Activated CD8-positive, alpha-beta memory T cell treated with anti-CD3 and anti-CD28 coated beads for 24 hours (primary cell): ENCODE measurements around the gene GPR62.

Experiments
- DNase-seq: peaks from one replicate; pipeline ENCODE4 v3.0.0-alpha.2; 2020

Gene GPR62

GRCh38 chr3:51938780-51939425 lies 16.3 kb upstream of the GPR62 start:
- peak; percentile 44 for DNase-seq

GRCh38 chr3:51940648-51941462 lies 14.3 kb upstream of the GPR62 start:
- DNase-seq = peak; percentile 61

GRCh38 chr3:51941463-51941797 lies 13.8 kb upstream of the GPR62 start:
- no peak for DNase-seq

GRCh38 chr3:51941798-51942602 lies 13.2 kb upstream of the GPR62 start, which contains the start of the genes PARP3 and RRP9:
TSS of gene PARP3 (plus strand) at chr3:51942363. CDS start at chr3:51943356, 993 bp downstream.
TSS of gene RRP9 (minus strand) at chr3:51941904. CDS start at chr3:51941867, 37 bp downstream.
- peak; percentile 99 for DNase-seq

- peak; percentile 83 for DNase-seq
Observed at GRCh38 chr3:51942603-51943450, 12.4 kb upstream of the GPR62 start.

GRCh38 chr3:51943451-51944391 lies 11.5 kb upstream of the GPR62 start:
- DNase-seq = no peak

GRCh38 chr3:51944451-51945021 lies 10.6 kb upstream of the GPR62 start:
- no peak for DNase-seq

- no peak for DNase-seq
Observed at GRCh38 chr3:51945031-51945840, 9.9 kb upstream of the GPR62 start.

GRCh38 chr3:51945926-51946705 lies 9.1 kb upstream of the GPR62 start:
- no peak for DNase-seq

- DNase-seq = no peak
Observed at GRCh38 chr3:51946796-51947195, 8.4 kb upstream of the GPR62 start.

- no peak for DNase-seq
Observed at GRCh38 chr3:51947215-51947900, 7.8 kb upstream of the GPR62 start.

- no peak for DNase-seq
Observed at GRCh38 chr3:51948016-51948580, 7.1 kb upstream of the GPR62 start.

- DNase-seq = no peak
Observed at GRCh38 chr3:51949121-51949520, 6.1 kb upstream of the GPR62 start.

- no peak for DNase-seq
Observed at GRCh38 chr3:51950899-51951298, 4.3 kb upstream of the GPR62 start.

- DNase-seq = no peak
Observed at GRCh38 chr3:51953445-51953844, 1.7 kb upstream of the GPR62 start.

GRCh38 chr3:51954105-51954504 lies 1.1 kb upstream of the GPR62 start:
- DNase-seq = no peak

GRCh38 chr3:51954713-51955112 lies 468 bp upstream of the GPR62 start:
- no peak for DNase-seq
